ENCODE data around the gene CACNA1B.

DNA sequence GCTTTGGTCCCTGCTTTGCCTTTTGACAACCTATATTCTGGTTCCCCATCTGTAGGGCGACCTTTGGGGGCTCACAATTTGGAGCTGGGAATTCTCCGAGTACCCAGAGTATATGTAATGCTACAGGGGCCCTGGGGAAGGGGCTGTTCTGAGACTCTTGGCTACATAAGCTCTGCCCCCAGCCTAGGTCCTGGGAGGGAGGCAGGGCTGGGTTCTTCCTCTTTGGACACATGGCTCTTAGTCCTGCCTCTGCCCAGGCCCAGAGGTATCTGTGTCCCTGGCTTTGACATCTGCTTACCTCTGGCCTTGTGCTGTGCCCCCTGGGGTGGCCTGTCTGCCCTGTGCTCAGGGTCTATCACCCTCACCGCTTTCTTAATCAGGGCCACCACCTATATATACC, 181.6 kb downstream of the CACNA1B start:
- no peak for TF ChIP-seq POLR2AphosphoS5 (IDR thresholded peaks at IDR 0.05; ENCODE audit: insufficient read depth in 1 of 2, low read depth in 1 of 2)
- no peak for TF ChIP-seq CTCF (IDR thresholded peaks at IDR 0.05)

Data from vagina (tissue), 2 donors.